Endodermal cell (in vitro differentiated cells): ENCODE results near the gene ZNHIT2. TPM values are rescaled to one million over a fixed set of nuclear protein-coding genes. Genes with fewer than 3 reads are reported as not detected.

Experiments used
- DNase-seq: peaks from one replicate; pipeline ENCODE4 v3.0.0-alpha.2; 2017
- H3K27ac ChIP-seq: 2 replicates; pipeline ENCODE4 v1.5.1; 2013; ENCODE audit warnings: mild to moderate bottlenecking, low read depth, low read length, moderate library complexity
- H3K27me3 ChIP-seq: 2 replicates; pipeline ENCODE4 v1.6.1; 2013; ENCODE audit warnings: mild to moderate bottlenecking, low read length, moderate library complexity; ENCODE audit not compliant: insufficient read depth, control insufficient read depth, poor library complexity, severe bottlenecking
- H3K36me3 ChIP-seq: 2 replicates; pipeline ENCODE4 v1.7.0; 2013; ENCODE audit warnings: mild to moderate bottlenecking, low read length, moderate library complexity; ENCODE audit not compliant: control insufficient read depth, insufficient read depth
- H3K4me1 ChIP-seq: one replicate; pipeline ENCODE4 v1.7.0; 2013; ENCODE audit warnings: low read length; ENCODE audit not compliant: control insufficient read depth, insufficient read depth
- H3K4me3 ChIP-seq: 2 replicates; pipeline ENCODE4 v1.5.1; 2013; ENCODE audit warnings: mild to moderate bottlenecking, low read length, moderate library complexity
- H3K9ac ChIP-seq: 2 replicates; pipeline ENCODE4 v1.6.1; 2013; ENCODE audit warnings: mild to moderate bottlenecking, low read length, moderate library complexity; ENCODE audit not compliant: poor library complexity, severe bottlenecking; ENCODE audit errors: extremely low read depth
- H3K9me3 ChIP-seq: 2 replicates; pipeline ENCODE4 v1.6.1; 2013; ENCODE audit warnings: mild to moderate bottlenecking, low read length, moderate library complexity; ENCODE audit not compliant: control insufficient read depth
- H3K27ac Mint-ChIP-seq: 2 replicates; pipeline ENCODE4 v1.8.0; 2020; ENCODE audit warnings: mixed read lengths
- H3K27me3 Mint-ChIP-seq: 2 replicates; pipeline ENCODE4 v1.8.0; 2021; ENCODE audit warnings: mild to moderate bottlenecking, mixed read lengths; ENCODE audit not compliant: insufficient read depth
- H3K36me3 Mint-ChIP-seq: 2 replicates; pipeline ENCODE4 v1.8.0; 2020; ENCODE audit warnings: low read depth, mixed read lengths
- H3K4me1 Mint-ChIP-seq: 2 replicates; pipeline ENCODE4 v1.8.0; 2020; ENCODE audit warnings: mixed read lengths
- H3K4me3 Mint-ChIP-seq: 2 replicates; pipeline ENCODE4 v1.8.0; 2020; ENCODE audit warnings: mild to moderate bottlenecking, moderate library complexity, mixed read lengths
- H3K9me3 Mint-ChIP-seq: 2 replicates; pipeline ENCODE4 v1.8.0; 2020; ENCODE audit warnings: mild to moderate bottlenecking, mixed read lengths
- WGBS, 2 experiments: methylation state at CpG; one replicate each; pipeline versions ENCODE4 v1.1.5 to v1.1.7; 2013; ENCODE audit warnings: missing lambda C conversion rate in 2 of 2, mixed read lengths in 1 of 2; ENCODE audit not compliant: insufficient coverage in 1 of 2, insufficient read length in 1 of 2; 5-methylcytosine and 5-hydroxymethylcytosine counted together
- microRNA-seq: library from miRNA; unstranded; fragments of <30 nt; microRNA quantifications from one replicate; pipeline ENCODE4 v1.2.0, GENCODE V29; 2020; ENCODE audit warnings: borderline microRNAs expressed
- total RNA-seq, 2 donors: library from RNA; stranded (reverse); fragmentation: NEBNext Ultra II Directional in 1 of 2; extraction: Animal tissue kit (Norgen Biotek cat#: 25700) in 1 of 2; gene quantifications; 2 replicates in 1 of 2; 3 replicates in 1 of 2; pipeline ENCODE4 v1.2.1, GENCODE V29; 2021
- TF ChIP-seq, protein P1 (sequence below): fragments of 200-600 bp; sonication (generic); conservative IDR thresholded peaks from 2 replicates; pipeline ENCODE4 v1.5.0; 2021; ENCODE audit warnings: antibody characterized with exemption, mild to moderate bottlenecking

Gene ZNHIT2
- total RNA-seq, 2 donors from 2014 or later: 11.0 to 11.8 TPM

- H3K27ac ChIP-seq: no peak overlapping the region
- H3K4me1 Mint-ChIP-seq: peaks cover 1% of the 10 kb centered on the region
- no peaks in the 10 kb centered on the region for H3K36me3 Mint-ChIP-seq
- TF ChIP-seq, protein P1, sequence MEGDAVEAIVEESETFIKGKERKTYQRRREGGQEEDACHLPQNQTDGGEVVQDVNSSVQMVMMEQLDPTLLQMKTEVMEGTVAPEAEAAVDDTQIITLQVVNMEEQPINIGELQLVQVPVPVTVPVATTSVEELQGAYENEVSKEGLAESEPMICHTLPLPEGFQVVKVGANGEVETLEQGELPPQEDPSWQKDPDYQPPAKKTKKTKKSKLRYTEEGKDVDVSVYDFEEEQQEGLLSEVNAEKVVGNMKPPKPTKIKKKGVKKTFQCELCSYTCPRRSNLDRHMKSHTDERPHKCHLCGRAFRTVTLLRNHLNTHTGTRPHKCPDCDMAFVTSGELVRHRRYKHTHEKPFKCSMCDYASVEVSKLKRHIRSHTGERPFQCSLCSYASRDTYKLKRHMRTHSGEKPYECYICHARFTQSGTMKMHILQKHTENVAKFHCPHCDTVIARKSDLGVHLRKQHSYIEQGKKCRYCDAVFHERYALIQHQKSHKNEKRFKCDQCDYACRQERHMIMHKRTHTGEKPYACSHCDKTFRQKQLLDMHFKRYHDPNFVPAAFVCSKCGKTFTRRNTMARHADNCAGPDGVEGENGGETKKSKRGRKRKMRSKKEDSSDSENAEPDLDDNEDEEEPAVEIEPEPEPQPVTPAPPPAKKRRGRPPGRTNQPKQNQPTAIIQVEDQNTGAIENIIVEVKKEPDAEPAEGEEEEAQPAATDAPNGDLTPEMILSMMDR: no peak
- 76% methylated on average over 4 of the region's 4 CpGs; no CpG with 5 or more reads in 1 of the 2 experiments for WGBS, 2 experiments
- no peaks in the 10 kb centered on the region for H3K27me3 Mint-ChIP-seq
- no peak overlapping the region for H3K27ac Mint-ChIP-seq
- no peaks in the 10 kb centered on the region for H3K36me3 ChIP-seq
- no peaks in the 10 kb centered on the region for H3K9me3 ChIP-seq
- no peak overlapping the region for H3K9ac ChIP-seq
- H3K4me3 Mint-ChIP-seq: no peak overlapping the region
- H3K9me3 Mint-ChIP-seq: no peaks in the 10 kb centered on the region
- peak; percentile 64 for DNase-seq
- H3K4me1 ChIP-seq: peaks cover 4% of the 10 kb centered on the region
- no peaks in the 10 kb centered on the region for H3K27me3 ChIP-seq
- no peak overlapping the region for H3K4me3 ChIP-seq
Observed at GRCh38 chr11:65066805-65067291, 50.7 kb downstream of the ZNHIT2 start.

Small RNA genes lying within 50 kb of the gene (microRNA-seq; reads per million reads assigned to microRNA genes)
- not detected for gene MIR6751

Other genes starting within 250 kb of the ZNHIT2 start
- 10 to 100 TPM; 39.7 to 43.8 TPM for gene EHD1, start 239.1 kb downstream of the ZNHIT2 start, total RNA-seq
- 10 to 100 TPM; 17.0 to 23.0 TPM for gene ATG2A, start 200.5 kb downstream of the ZNHIT2 start, total RNA-seq
- gene PPP2R5B, start 193.0 kb downstream of the ZNHIT2 start, total RNA-seq: 1 to 10 TPM; 2.8 to 3.3 TPM
- under 1 TPM in 1 of 2 donors, not detected in 1; 0.77 TPM for gene GPHA2, start 181.8 kb downstream of the ZNHIT2 start, total RNA-seq
- not detected for gene MAJIN, start 145.6 kb downstream of the ZNHIT2 start, total RNA-seq
- gene BATF2, start 120.7 kb downstream of the ZNHIT2 start, total RNA-seq: under 1 TPM in 1 of 2 donors, not detected in 1; 0.27 TPM
- gene ARL2, start 103.5 kb downstream of the ZNHIT2 start, total RNA-seq: 100 to 1,000 TPM; 127 to 199 TPM
- gene SNX15, start 90.3 kb downstream of the ZNHIT2 start, total RNA-seq: 10 to 100 TPM; 14.2 to 16.4 TPM
- 10 to 100 TPM; 11.4 to 12.0 TPM for gene SAC3D1, start 76.5 kb downstream of the ZNHIT2 start, total RNA-seq
- 1 to 10 TPM; 2.2 to 4.5 TPM for gene NAALADL1, start 59.1 kb downstream of the ZNHIT2 start, total RNA-seq
- 10 to 100 TPM; 48.1 to 82.6 TPM for gene CDCA5, start 33.7 kb downstream of the ZNHIT2 start, total RNA-seq
- 10 to 100 TPM; 35.7 to 46.6 TPM for gene ZFPL1, start 33.5 kb downstream of the ZNHIT2 start, total RNA-seq
- 100 to 1,000 TPM; 107 to 113 TPM for gene VPS51, start 21.5 kb downstream of the ZNHIT2 start, total RNA-seq
- 100 to 1,000 TPM in 1 of 2 donors, 10 to 100 TPM in 1; 97.9 to 108 TPM for gene TM7SF2, start 5.8 kb downstream of the ZNHIT2 start, total RNA-seq
- gene FAU, start 4.4 kb upstream of the ZNHIT2 start, total RNA-seq: 100 to 1,000 TPM; 774 to 802 TPM
- 10 to 100 TPM; 53.9 to 56.6 TPM for gene MRPL49, start 4.6 kb upstream of the ZNHIT2 start, total RNA-seq
- 10 to 100 TPM; 30.4 to 39.5 TPM for gene SYVN1, start 16.8 kb upstream of the ZNHIT2 start, total RNA-seq
- under 1 TPM in 1 of 2 donors, not detected in 1; 0.46 TPM for gene SPDYC, start 52.5 kb upstream of the ZNHIT2 start, total RNA-seq
- gene CAPN1, start 64.2 kb upstream of the ZNHIT2 start, total RNA-seq: 100 to 1,000 TPM; 183 to 223 TPM
- gene POLA2, start 144.3 kb upstream of the ZNHIT2 start, total RNA-seq: 10 to 100 TPM; 42.2 to 65.0 TPM
- gene CDC42EP2, start 197.2 kb upstream of the ZNHIT2 start, total RNA-seq: 1 to 10 TPM; 5.9 to 6.9 TPM
- 10 to 100 TPM; 75.8 to 80.9 TPM for gene DPF2, start 216.2 kb upstream of the ZNHIT2 start, total RNA-seq
- gene TIGD3, start 237.1 kb upstream of the ZNHIT2 start, total RNA-seq: 1 to 10 TPM in 1 of 2 donors, under 1 TPM in 1; 0.99 to 1.0 TPM